Liver (tissue), 3 donors: ENCODE measurements around the gene EDDM13.

Experiments
- CTCF ChIP-seq: fragments of 150-350 bp; IDR thresholded peaks from 2 replicates; pipeline ENCODE4 v1.5.1; 2017; ENCODE audit warnings: improper control_type of control experiment, low read depth, low read length; ENCODE audit not compliant: missing input control
- EGR1 ChIP-seq, 2 donors: IDR thresholded peaks; 2 replicates each; pipeline ENCODE4 v1.6.1; 2016 to 2018; ENCODE audit warnings: antibody characterized with exemption in 2 of 2, low read depth in 2 of 2
- FOXA1 ChIP-seq: IDR thresholded peaks from 2 replicates; pipeline ENCODE4 v1.6.1; 2016; ENCODE audit warnings: antibody characterized with exemption
- JUND ChIP-seq, 2 donors: IDR thresholded peaks; 2 replicates each; pipeline ENCODE4 v1.6.1; 2016; ENCODE audit warnings: antibody characterized with exemption in 2 of 2
- MAX ChIP-seq: IDR thresholded peaks from 2 replicates; pipeline ENCODE4 v1.6.1; 2016; ENCODE audit warnings: antibody characterized with exemption
- RAD21 ChIP-seq, 2 donors: IDR thresholded peaks; 2 replicates each; pipeline ENCODE4 v1.6.1; 2016; ENCODE audit warnings: antibody characterized with exemption in 2 of 2, mild to moderate bottlenecking in 2 of 2
- REST ChIP-seq: IDR thresholded peaks from 2 replicates; pipeline ENCODE4 v1.6.1; 2016; ENCODE audit warnings: antibody characterized with exemption, mild to moderate bottlenecking
- RXRA ChIP-seq, 2 donors: IDR thresholded peaks; 2 replicates each; pipeline ENCODE4 v1.6.1; 2017 to 2018; ENCODE audit warnings: antibody characterized with exemption in 2 of 2, mild to moderate bottlenecking in 1 of 2
- SP1 ChIP-seq: IDR thresholded peaks from 2 replicates; pipeline ENCODE4 v1.6.1; 2018; ENCODE audit warnings: antibody characterized with exemption, mild to moderate bottlenecking
- TAF1 ChIP-seq: conservative IDR thresholded peaks from 2 replicates; pipeline ENCODE4 v1.6.1; 2016; ENCODE audit warnings: antibody characterized with exemption, mild to moderate bottlenecking
- YY1 ChIP-seq: IDR thresholded peaks from 2 replicates; pipeline ENCODE4 v1.6.1; 2016; ENCODE audit warnings: antibody characterized with exemption, mild to moderate bottlenecking
- ZBTB33 ChIP-seq: IDR thresholded peaks from 2 replicates; pipeline ENCODE4 v1.6.1; 2016; ENCODE audit warnings: antibody characterized with exemption
- donor health status: healthy.
- donor health status: healthy.

- TF ChIP-seq REST (no peak), RAD21 (IDR thresholded peaks at IDR 0.05) (no peak), SP1 (no peak), CTCF (no peak), YY1 (no peak), JUND (IDR thresholded peaks at IDR 0.05) (no peak), ZBTB33 (no peak), TAF1 (no peak), MAX (no peak), EGR1 (IDR thresholded peaks at IDR 0.05; ENCODE audit: low read depth in 2 of 2) (no peak), RXRA (IDR thresholded peaks at IDR 0.05) (no peak), FOXA1 (no peak)
Measured at GRCh38 chr19:56284746-56285145, 12.2 kb downstream of the EDDM13 start.
